H54 (cell line): ENCODE results near the gene GSG1L.
"Not testable (repeated sequence)": the region's sequence is repeated elsewhere in the genome, so short reads cannot be mapped to it uniquely, and the experiment has no call there.

Experiments used
- DNase-seq: peaks from one replicate; pipeline ENCODE4 v3.0.0; 2011; ENCODE audit warnings: low spot score, mixed read lengths; ENCODE audit not compliant: insufficient read length
- FAIRE-seq: peaks from 3 replicates; lab custom pipeline; 2011; peaks lifted over from hg19 to GRCh38; lab: Jason Lieb, UNC
- POLR2A ChIP-seq: IDR thresholded peaks from 2 replicates; pipeline ENCODE4 v1.6.1; 2011; ENCODE audit warnings: low read depth, mild to moderate bottlenecking, low read length

The GSG1L gene

DNA sequence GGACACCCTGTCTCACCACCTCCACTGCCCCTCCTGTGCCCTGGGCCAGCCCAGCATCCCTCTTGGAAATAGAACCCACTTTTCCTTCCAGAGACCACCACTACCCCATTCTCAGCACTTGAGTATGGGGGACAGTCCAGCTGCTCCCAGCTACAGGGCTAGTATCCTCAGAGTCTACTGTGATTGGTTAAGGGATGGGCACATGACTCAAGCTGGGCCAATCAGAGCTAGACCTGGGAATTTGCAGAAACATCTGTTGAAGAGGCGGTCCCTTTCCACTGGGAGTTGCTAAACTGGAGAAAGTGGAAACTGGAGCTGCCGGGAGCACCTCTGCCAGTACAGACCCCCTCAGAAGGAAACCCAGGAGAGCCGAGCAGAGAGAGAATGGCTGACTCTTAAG lies 156.6 kb downstream of the GSG1L start:
- DNase-seq (no peak), FAIRE-seq (no peak)
- TF ChIP-seq POLR2A, result no peak

- no peak for DNase-seq
- TF ChIP-seq POLR2A, result no peak
- FAIRE-seq, result no peak
Observed at GRCh38 chr16:27903046-27903655, 160.4 kb downstream of the GSG1L start.

- TF ChIP-seq POLR2A, result no peak
- FAIRE-seq (no peak), DNase-seq (no peak)
Observed at GRCh38 chr16:27902551-27902950, 161.0 kb downstream of the GSG1L start.

DNA sequence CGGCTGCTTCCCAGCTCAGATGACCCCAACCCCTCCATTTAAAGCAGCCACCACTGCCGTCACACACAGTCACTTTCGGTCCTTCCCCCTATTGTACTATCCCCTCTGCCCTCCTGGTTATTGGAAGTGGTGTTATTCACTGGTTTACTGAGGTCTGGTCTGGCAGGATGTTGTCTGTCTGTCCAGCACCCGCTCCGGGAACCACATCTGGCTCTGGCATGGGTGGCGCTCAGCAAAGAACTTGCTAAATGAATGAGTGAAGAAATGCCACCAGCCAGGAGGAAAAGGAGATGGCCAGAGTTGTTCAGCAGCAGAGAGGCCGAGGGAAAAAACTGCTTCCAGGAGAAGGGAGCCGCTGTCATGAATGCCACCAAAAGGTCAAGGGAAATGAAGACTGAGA lies 161.6 kb downstream of the GSG1L start:
- DNase-seq, result no peak
- FAIRE-seq, result no peak
- no peak for TF ChIP-seq POLR2A

GRCh38 chr16:27899736-27900135 lies 163.8 kb downstream of the GSG1L start:
- no peak for TF ChIP-seq POLR2A
- no peak for FAIRE-seq
- DNase-seq, result no peak

- FAIRE-seq (no peak), DNase-seq (no peak)
- no peak for TF ChIP-seq POLR2A
Observed at GRCh38 chr16:27894386-27894785, 169.1 kb downstream of the GSG1L start.

GRCh38 chr16:27892879-27893278 lies 170.6 kb downstream of the GSG1L start:
- DNase-seq (no peak), FAIRE-seq (no peak)
- TF ChIP-seq POLR2A, result no peak

DNA sequence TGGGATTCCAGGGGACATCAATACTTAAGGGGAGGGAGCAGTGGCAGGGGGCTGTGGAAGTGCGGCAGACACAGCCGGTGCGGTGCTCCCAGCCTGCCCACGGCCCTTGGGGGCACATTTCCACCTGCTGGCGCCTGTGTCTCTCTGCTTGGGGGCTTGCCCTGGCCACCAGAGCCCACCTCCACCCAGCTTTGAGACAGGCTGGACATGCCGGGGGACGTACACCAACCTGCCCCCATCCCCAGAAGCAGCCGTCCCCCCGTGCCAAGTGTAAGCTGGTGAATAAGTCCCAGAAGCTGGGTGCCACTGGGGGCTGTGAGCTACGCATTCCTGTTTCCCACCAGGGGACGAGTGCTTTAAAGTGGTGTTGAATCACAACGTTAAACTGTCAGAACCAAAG lies 172.6 kb downstream of the GSG1L start:
- TF ChIP-seq POLR2A, result no peak
- DNase-seq (no peak), FAIRE-seq (no peak)

DNA sequence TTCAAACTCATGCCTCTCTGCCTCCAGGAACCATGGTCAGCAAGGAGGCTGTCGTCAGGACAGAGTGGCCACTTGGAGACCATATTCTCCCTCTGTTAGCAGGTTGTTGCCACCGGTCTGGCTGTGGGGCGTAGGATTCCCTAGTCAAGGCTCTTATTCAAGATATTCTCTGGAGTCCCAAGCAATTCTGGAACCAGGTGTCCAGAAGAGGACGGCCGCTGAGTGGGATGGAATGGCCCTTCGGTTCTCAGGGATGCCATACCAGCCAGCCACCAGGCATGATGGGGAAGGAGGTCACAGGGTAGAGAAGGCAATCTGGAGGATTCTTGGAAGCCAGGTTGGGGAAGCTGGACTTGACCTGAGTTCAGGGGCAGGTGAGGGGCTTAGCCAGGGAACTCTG lies 173.5 kb downstream of the GSG1L start:
- no peak for TF ChIP-seq POLR2A
- DNase-seq (no peak), FAIRE-seq (no peak)

DNA sequence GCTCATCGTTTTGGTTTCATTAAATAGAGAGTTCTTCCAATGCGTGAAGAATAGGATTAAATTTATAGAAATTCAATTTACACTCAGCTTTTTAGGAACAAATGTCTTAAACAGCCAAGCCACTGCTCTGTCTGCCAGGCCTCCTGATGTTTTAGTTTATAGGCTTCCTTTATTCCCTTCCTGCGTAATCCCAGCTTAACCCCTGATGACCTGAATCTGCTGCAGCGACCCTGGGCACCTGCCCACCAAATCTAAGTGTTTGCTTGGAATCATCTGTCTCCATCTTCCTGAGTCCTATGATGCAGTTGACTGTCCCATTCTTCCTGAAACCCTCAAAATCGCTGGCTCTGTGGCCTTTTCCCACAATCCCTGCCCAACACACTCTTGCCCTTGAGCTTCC lies 179.9 kb downstream of the GSG1L start:
- no peak for TF ChIP-seq POLR2A
- no peak for FAIRE-seq

GRCh38 chr16:27880287-27880686 lies 183.2 kb downstream of the GSG1L start:
- no peak for TF ChIP-seq POLR2A
- DNase-seq, result no peak
- no peak for FAIRE-seq

More for the DNA sequence above, 179.9 kb downstream of the GSG1L start:
- no peak for DNase-seq

DNA sequence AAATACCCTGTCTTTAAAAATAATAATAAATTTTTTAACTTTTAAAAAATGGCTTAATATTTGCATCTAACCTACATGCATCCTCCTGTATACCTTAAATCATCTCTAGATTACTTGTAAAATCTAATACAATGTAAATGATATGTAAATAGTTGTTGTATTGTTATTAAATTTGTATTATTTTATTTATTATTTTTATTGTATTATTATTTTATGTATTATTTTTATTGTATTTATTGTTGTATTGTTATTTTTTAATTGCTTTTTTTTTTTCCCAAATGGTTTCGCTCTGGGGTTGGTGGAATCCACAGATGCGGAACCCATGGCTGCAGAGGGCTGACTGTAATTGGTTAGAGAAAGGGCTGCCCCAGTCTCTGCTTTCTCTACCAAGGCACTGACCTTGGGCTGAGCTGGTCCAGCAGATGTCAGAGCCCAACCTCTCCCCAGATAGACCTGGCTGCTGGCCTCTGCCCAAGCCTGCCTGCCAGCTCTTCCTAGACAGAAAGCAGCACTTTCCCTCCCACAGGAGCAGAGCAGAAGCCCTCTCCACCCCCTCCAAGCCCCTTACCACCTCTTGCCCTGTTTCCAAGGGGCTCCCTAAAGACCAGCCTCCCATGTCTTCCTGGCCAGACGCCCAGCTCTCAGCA lies 183.8 kb downstream of the GSG1L start:
- FAIRE-seq, result no peak
- DNase-seq, result no peak
- TF ChIP-seq POLR2A, result no peak

GRCh38 chr16:27872627-27873026 lies 190.9 kb downstream of the GSG1L start:
- FAIRE-seq, DNase-seq: not testable (repeated sequence)

GRCh38 chr16:27870116-27870798 lies 193.3 kb downstream of the GSG1L start:
- FAIRE-seq (no peak), DNase-seq (no peak)
- no peak for TF ChIP-seq POLR2A

GRCh38 chr16:27869411-27869810 lies 194.1 kb downstream of the GSG1L start:
- FAIRE-seq (no peak), DNase-seq (no peak)
- TF ChIP-seq POLR2A, result no peak

GRCh38 chr16:27868180-27868579 lies 195.3 kb downstream of the GSG1L start:
- DNase-seq, result no peak
- TF ChIP-seq POLR2A, result no peak
- FAIRE-seq, result no peak
